Measurements from ENCODE around the gene SNX8. TPM values are rescaled to one million over a fixed set of nuclear protein-coding genes. Genes with fewer than 3 reads are reported as not detected.

Gene SNX8
- polyA plus RNA-seq, 4 donors: 40.5 to 45.7 (median 42.6) TPM

GRCh38 chr7:2229467-2229866 is 84.8 kb downstream of the SNX8 start:
- no peak for DNase-seq (ENCODE audit: low read depth in 4 of 4, low spot score in 3 of 4)

GRCh38 chr7:2228921-2229320 is 85.3 kb downstream of the SNX8 start:
- no peak for DNase-seq (ENCODE audit: low read depth in 4 of 4, low spot score in 3 of 4)

GRCh38 chr7:2227699-2228098 is 86.5 kb downstream of the SNX8 start:
- no peak for DNase-seq (ENCODE audit: low read depth in 4 of 4, low spot score in 3 of 4)

- no peak for DNase-seq (ENCODE audit: low read depth in 4 of 4, low spot score in 3 of 4)
Observed at GRCh38 chr7:2225830-2226229, 88.4 kb downstream of the SNX8 start.

GRCh38 chr7:2225336-2225735 is 88.9 kb downstream of the SNX8 start:
- DNase-seq (ENCODE audit: low read depth in 4 of 4, low spot score in 3 of 4): no peak

- no peak for DNase-seq (ENCODE audit: low read depth in 4 of 4, low spot score in 3 of 4)
Observed at GRCh38 chr7:2224934-2225333, 89.3 kb downstream of the SNX8 start.

- DNase-seq (ENCODE audit: low read depth in 4 of 4, low spot score in 3 of 4): no peak
Observed at GRCh38 chr7:2224491-2224928, 89.7 kb downstream of the SNX8 start.

- no peak for DNase-seq (ENCODE audit: low read depth in 4 of 4, low spot score in 3 of 4)
Observed at GRCh38 chr7:2223321-2223720, 90.9 kb downstream of the SNX8 start.

GRCh38 chr7:2222516-2222915 is 91.7 kb downstream of the SNX8 start:
- DNase-seq (ENCODE audit: low read depth in 4 of 4, low spot score in 3 of 4): no peak

GRCh38 chr7:2220954-2221353 is 93.3 kb downstream of the SNX8 start:
- no peak for DNase-seq (ENCODE audit: low read depth in 4 of 4, low spot score in 3 of 4)

GRCh38 chr7:2220506-2220905 is 93.7 kb downstream of the SNX8 start:
- DNase-seq (ENCODE audit: low read depth in 4 of 4, low spot score in 3 of 4): no peak

- no peak for DNase-seq (ENCODE audit: low read depth in 4 of 4, low spot score in 3 of 4)
Observed at GRCh38 chr7:2220030-2220429, 94.2 kb downstream of the SNX8 start.

GRCh38 chr7:2219606-2220005 is 94.6 kb downstream of the SNX8 start:
- DNase-seq (ENCODE audit: low read depth in 4 of 4, low spot score in 3 of 4): no peak

GRCh38 chr7:2219136-2219535 is 95.1 kb downstream of the SNX8 start:
- DNase-seq (ENCODE audit: low read depth in 4 of 4, low spot score in 3 of 4): no peak

GRCh38 chr7:2218444-2218785 is 95.8 kb downstream of the SNX8 start:
- DNase-seq (ENCODE audit: low read depth in 4 of 4, low spot score in 3 of 4): no peak

- no peak for DNase-seq (ENCODE audit: low read depth in 4 of 4, low spot score in 3 of 4)
Observed at GRCh38 chr7:2217716-2218443, 96.4 kb downstream of the SNX8 start.

- no peak for DNase-seq (ENCODE audit: low read depth in 4 of 4, low spot score in 3 of 4)
Observed at GRCh38 chr7:2217206-2217605, 97.0 kb downstream of the SNX8 start.

GRCh38 chr7:2215851-2216250 is 98.4 kb downstream of the SNX8 start:
- no peak for DNase-seq (ENCODE audit: low read depth in 4 of 4, low spot score in 3 of 4)

- no peak for DNase-seq (ENCODE audit: low read depth in 4 of 4, low spot score in 3 of 4)
Observed at GRCh38 chr7:2214636-2215035, 99.6 kb downstream of the SNX8 start.

- no peak for DNase-seq (ENCODE audit: low read depth in 4 of 4, low spot score in 3 of 4)
Observed at GRCh38 chr7:2213551-2214215, 100.6 kb downstream of the SNX8 start.

GRCh38 chr7:2212906-2213305 is 101.3 kb downstream of the SNX8 start:
- no peak for DNase-seq (ENCODE audit: low read depth in 4 of 4, low spot score in 3 of 4)

- DNase-seq (ENCODE audit: low read depth in 4 of 4, low spot score in 3 of 4): no peak
Observed at GRCh38 chr7:2211926-2212325, 102.3 kb downstream of the SNX8 start.
